ENCODE data around the gene TIGAR. TPM values are rescaled to one million over a fixed set of nuclear protein-coding genes. Genes with fewer than 3 reads are reported as not detected.

TIGAR gene
- total RNA-seq, 1 donor from 2014 or later, result 5.9 TPM

- DNase-seq, result no peak
Measured at GRCh38 chr12:4282892-4283511, 38.0 kb upstream of the TIGAR start.

GRCh38 chr12:4283512-4284255 lies 37.3 kb upstream of the TIGAR start:
- no peak for DNase-seq

GRCh38 chr12:4284306-4284705 lies 36.7 kb upstream of the TIGAR start:
- DNase-seq, result no peak

- no peak for DNase-seq
Measured at GRCh38 chr12:4285070-4285469, 35.9 kb upstream of the TIGAR start.

GRCh38 chr12:4286228-4286627 lies 34.8 kb upstream of the TIGAR start:
- no peak for DNase-seq

GRCh38 chr12:4286771-4287317 lies 34.2 kb upstream of the TIGAR start:
- DNase-seq, result no peak

- peak; percentile 75 for DNase-seq
Measured at GRCh38 chr12:4287325-4288211, 33.4 kb upstream of the TIGAR start.

- no peak for DNase-seq
Measured at GRCh38 chr12:4288296-4289131, 32.5 kb upstream of the TIGAR start.

GRCh38 chr12:4289231-4289878 lies 31.7 kb upstream of the TIGAR start:
- no peak for DNase-seq

GRCh38 chr12:4289998-4290790 lies 30.8 kb upstream of the TIGAR start:
- no peak for DNase-seq

- peak; percentile 47 for DNase-seq
Measured at GRCh38 chr12:4292341-4293073, 28.5 kb upstream of the TIGAR start.

- no peak for DNase-seq
Measured at GRCh38 chr12:4293299-4293965, 27.6 kb upstream of the TIGAR start.

- no peak for DNase-seq
Measured at GRCh38 chr12:4293966-4294505, 27.0 kb upstream of the TIGAR start.

- DNase-seq, result no peak
Measured at GRCh38 chr12:4296751-4297150, 24.3 kb upstream of the TIGAR start.

GRCh38 chr12:4297617-4298016 lies 23.4 kb upstream of the TIGAR start:
- no peak for DNase-seq

GRCh38 chr12:4300883-4301282 lies 20.1 kb upstream of the TIGAR start:
- DNase-seq, result no peak

GRCh38 chr12:4301932-4302501 lies 19.0 kb upstream of the TIGAR start:
- DNase-seq, result no peak

GRCh38 chr12:4302881-4303280 lies 18.1 kb upstream of the TIGAR start:
- no peak for DNase-seq
